Limb (tissue), 2 donors: ENCODE data around the gene CACNA1G.

ENCODE experiments used
- DNase-seq, 2 donors: peaks; one replicate each; pipeline ENCODE4 v3.0.0-alpha.2; 2016; ENCODE audit errors: extremely low spot score in 2 of 2

The CACNA1G gene

GRCh38 chr17:50533720-50534148, 26.8 kb upstream of the CACNA1G start:
- peak in 1 of 2 donors; percentile 53 for DNase-seq

- no peak for DNase-seq
Observed at GRCh38 chr17:50534222-50534978, 26.1 kb upstream of the CACNA1G start.

GRCh38 chr17:50534979-50535326, 25.6 kb upstream of the CACNA1G start:
- no peak for DNase-seq

GRCh38 chr17:50535407-50535806, 25.1 kb upstream of the CACNA1G start:
- no peak for DNase-seq

GRCh38 chr17:50536683-50537646, 23.6 kb upstream of the CACNA1G start:
- no peak for DNase-seq

- no peak for DNase-seq
Observed at GRCh38 chr17:50537721-50538548, 22.6 kb upstream of the CACNA1G start.

- no peak for DNase-seq
Observed at GRCh38 chr17:50538549-50539410, 21.7 kb upstream of the CACNA1G start.

- no peak for DNase-seq
Observed at GRCh38 chr17:50539762-50540559, 20.6 kb upstream of the CACNA1G start.

GRCh38 chr17:50540560-50541401, 19.7 kb upstream of the CACNA1G start:
- no peak for DNase-seq

- no peak for DNase-seq
Observed at GRCh38 chr17:50541402-50541715, 19.2 kb upstream of the CACNA1G start.

GRCh38 chr17:50541716-50542688, 18.5 kb upstream of the CACNA1G start:
- DNase-seq: peak; percentile 85 to 92

- DNase-seq: no peak
Observed at GRCh38 chr17:50542795-50543774, 17.4 kb upstream of the CACNA1G start.

- no peak for DNase-seq
Observed at GRCh38 chr17:50544516-50544915, 16.0 kb upstream of the CACNA1G start.

GRCh38 chr17:50545311-50545710, 15.2 kb upstream of the CACNA1G start:
- DNase-seq: no peak

- no peak for DNase-seq
Observed at GRCh38 chr17:50546701-50547034, 13.8 kb upstream of the CACNA1G start.

GRCh38 chr17:50547035-50547735, 13.3 kb upstream of the CACNA1G start, which contains the start of gene SPATA20:
Gene SPATA20, plus strand, starts transcription at chr17:50547174. Its CDS starts 35 bp downstream, at chr17:50547209.
- DNase-seq: peak; percentile 89 to 91
